Gastroesophageal sphincter (tissue), 4 donors: ENCODE measurements around the gene LHFPL2. TPM values are rescaled to one million over a fixed set of nuclear protein-coding genes. Genes with fewer than 3 reads are reported as not detected.

Source experiments
- ATAC-seq: fragments of 150-250 bp; one replicate; pipeline ENCODE4 v1.9.1; 2016; ENCODE audit warnings: mild to moderate bottlenecking, moderate library complexity
- H3K27ac ChIP-seq, 4 donors: fragments of 200-600 bp; sonication (generic) in 3 of 4; 1 replicate in 3 of 4; 2 replicates in 1 of 4; pipeline ENCODE4 v1.5.1; 2016 to 2019
- H3K27me3 ChIP-seq: fragments of 200-600 bp; sonication (generic); one replicate; pipeline ENCODE4 v1.5.1; 2019
- H3K36me3 ChIP-seq, 2 donors: fragments of 200-600 bp; sonication (generic); one replicate each; pipeline ENCODE4 v1.5.1; 2019; ENCODE audit warnings: control low read depth in 1 of 2
- H3K4me1 ChIP-seq, 3 donors: fragments of 200-600 bp; sonication (generic); 1 replicate in 2 of 3; 2 replicates in 1 of 3; pipeline ENCODE4 v1.5.1; 2016 to 2019; ENCODE audit warnings: control low read depth in 2 of 3
- H3K4me3 ChIP-seq, 2 donors: fragments of 200-600 bp; sonication (generic); one replicate each; pipeline ENCODE4 v1.5.1; 2019; ENCODE audit warnings: mild to moderate bottlenecking in 1 of 2, moderate library complexity in 1 of 2
- H3K9me3 ChIP-seq, 3 donors: fragments of 200-600 bp; sonication (generic); one replicate each; pipeline ENCODE4 v1.5.1; 2017 to 2019; ENCODE audit warnings: control low read depth in 2 of 3
- CTCF ChIP-seq, 4 experiments: fragments of 200-600 bp in 2 of 4; fragments of 450-650 bp in 2 of 4; sonication (generic) in 1 of 4; IDR thresholded peaks; one replicate each; pipeline ENCODE4 v1.5.1; 2017 to 2019; ENCODE audit warnings: antibody characterized with exemption in 4 of 4, mild to moderate bottlenecking in 2 of 4, moderate library complexity in 2 of 4
- EP300 ChIP-seq: sonication (generic); formaldehyde crosslinking; IDR thresholded peaks from one replicate; pipeline ENCODE4 v1.6.1; 2017; ENCODE audit warnings: antibody characterized with exemption, mild to moderate bottlenecking
- POLR2A ChIP-seq, 2 donors: fragments of 450-650 bp; IDR thresholded peaks; one replicate each; pipeline ENCODE4 v1.6.1; 2017; ENCODE audit warnings: antibody characterized with exemption in 2 of 2, mild to moderate bottlenecking in 2 of 2, moderate library complexity in 1 of 2
- POLR2AphosphoS5 ChIP-seq: sonication (generic); formaldehyde crosslinking; IDR thresholded peaks from one replicate; pipeline ENCODE4 v1.6.1; 2017; ENCODE audit warnings: antibody characterized with exemption
- WGBS, 2 donors: methylation state at CpG; one replicate each; pipeline ENCODE4 v1.1.5; 2018; ENCODE audit warnings: low coverage in 1 of 2; 5-methylcytosine and 5-hydroxymethylcytosine counted together
- total RNA-seq, 4 donors: library from RNA; depleted of rRNA; stranded (reverse); fragments of >200 nt; gene quantifications; one replicate each; pipeline ENCODE4 v1.1.0, GENCODE V29; 2016

LHFPL2 gene
- total RNA-seq, 4 donors from 2014 or later: 14.9 to 44.2 (median 39.3) TPM

- Histone ChIP-seq H3K4me3 (peak overlapping the region in 1 of 2 donors; percentile 58), H3K36me3 (no peaks in the 10 kb centered on the region), H3K27ac (peak overlapping the region; percentile 9 to 85 (median 83)), H3K9me3 (no peaks in the 10 kb centered on the region), H3K4me1 (peaks cover 17 to 88% (median 50%) of the 10 kb centered on the region in 3 donors), H3K27me3 (no peaks in the 10 kb centered on the region)
- TF ChIP-seq EP300 (no peak), POLR2AphosphoS5 (no peak), POLR2A (IDR thresholded peaks at IDR 0.05) (no peak), CTCF (IDR thresholded peaks at IDR 0.05) (no peak)
- WGBS, 2 donors: 13 to 33% methylated on average over 1 to 3 of the region's 3 CpGs
- no peak for ATAC-seq
Measured at GRCh38 chr5:78508186-78508765, 140.3 kb downstream of the LHFPL2 start.

- no peaks in the 10 kb centered on the region for H3K36me3 ChIP-seq
- no peaks in the 10 kb centered on the region for H3K27me3 ChIP-seq
- H3K4me3 ChIP-seq: peak overlapping the region in 1 of 2 donors; percentile 58
- TF ChIP-seq POLR2A (IDR thresholded peaks at IDR 0.05) (no peak), POLR2AphosphoS5 (no peak), CTCF (IDR thresholded peaks at IDR 0.05) (no peak), EP300 (no peak)
- H3K9me3 ChIP-seq: no peaks in the 10 kb centered on the region
- H3K27ac ChIP-seq: peak overlapping the region in 2 of 4 donors; percentile 81 to 85
- H3K4me1 ChIP-seq: peaks cover 18 to 95% (median 50%) of the 10 kb centered on the region in 3 donors
- 56 to 71% methylated on average over 1 to 2 of the region's 2 CpGs for WGBS, 2 donors
- ATAC-seq: no peak
Measured at GRCh38 chr5:78507531-78507930, 141.0 kb downstream of the LHFPL2 start.

GRCh38 chr5:78506261-78507024 lies 142.1 kb downstream of the LHFPL2 start:
- WGBS, 2 donors: 16 to 49% methylated on average over 2 of the region's 2 CpGs
- Histone ChIP-seq H3K36me3 (no peaks in the 10 kb centered on the region), H3K4me1 (peaks cover 29 to 98% (median 50%) of the 10 kb centered on the region in 3 donors), H3K27ac (peak overlapping the region; percentile 78 to 85 (median 82)), H3K4me3 (no peak overlapping the region), H3K9me3 (no peaks in the 10 kb centered on the region), H3K27me3 (no peaks in the 10 kb centered on the region)
- no peak for ATAC-seq
- TF ChIP-seq POLR2AphosphoS5: no peak
- TF ChIP-seq EP300: no peak
- no peak for TF ChIP-seq CTCF (IDR thresholded peaks at IDR 0.05)
- TF ChIP-seq POLR2A (IDR thresholded peaks at IDR 0.05): no peak

- no peak for ATAC-seq
- whole genome bisulfite sequencing, 2 donors: 31 to 55% methylated on average over 2 of the region's 2 CpGs
- no peaks in the 10 kb centered on the region for H3K36me3 ChIP-seq
- H3K27me3 ChIP-seq: no peaks in the 10 kb centered on the region
- peak overlapping the region; percentile 78 to 85 (median 82) for H3K27ac ChIP-seq
- TF ChIP-seq EP300 (no peak), CTCF (IDR thresholded peaks at IDR 0.05) (no peak), POLR2AphosphoS5 (no peak), POLR2A (IDR thresholded peaks at IDR 0.05) (no peak)
- no peaks in the 10 kb centered on the region for H3K9me3 ChIP-seq
- H3K4me1 ChIP-seq: peaks cover 30 to 98% (median 46%) of the 10 kb centered on the region in 3 donors
- no peak overlapping the region for H3K4me3 ChIP-seq
Measured at GRCh38 chr5:78505860-78506259, 142.7 kb downstream of the LHFPL2 start.
